Left lung (tissue), 10 donors: Measurements from ENCODE around the gene ODAD4. TPM values are rescaled to one million over a fixed set of nuclear protein-coding genes. Genes with fewer than 3 reads are reported as not detected.
A peak's percentile ranks its signal among the peaks of the same experiment; 100 is the strongest.

ENCODE experiments used
- ATAC-seq: fragments of 200-7000 bp; cut with Tn5 transposase; one replicate; pipeline ENCODE4 v1.9.1; 2020; ENCODE audit warnings: moderate library complexity
- DNase-seq, 4 donors: peaks; one replicate each; pipeline ENCODE4 v3.0.0-alpha.2; 2013 to 2020
- H3K27ac ChIP-seq, 2 donors: fragments of 200-600 bp; sonication (generic) in 1 of 2; one replicate each; pipeline versions ENCODE4 v1.5.0 to v1.8.0; 2020 to 2021
- H3K27me3 ChIP-seq, 2 donors: fragments of 200-600 bp; sonication (generic) in 1 of 2; one replicate each; pipeline versions ENCODE4 v1.5.0 to v1.8.0; 2020 to 2021
- H3K36me3 ChIP-seq, 2 donors: fragments of 200-600 bp; sonication (generic) in 1 of 2; one replicate each; pipeline versions ENCODE4 v1.5.0 to v1.8.0; 2020 to 2021
- H3K4me1 ChIP-seq, 2 donors: fragments of 200-600 bp; one replicate each; pipeline ENCODE4 v1.8.0; 2021
- H3K4me3 ChIP-seq, 2 donors: fragments of 200-600 bp; sonication (generic) in 1 of 2; one replicate each; pipeline versions ENCODE4 v1.5.0 to v1.8.0; 2020 to 2021; ENCODE audit warnings: mild to moderate bottlenecking in 1 of 2
- H3K9me3 ChIP-seq, 2 donors: fragments of 200-600 bp; sonication (generic) in 1 of 2; one replicate each; pipeline versions ENCODE4 v1.5.0 to v1.8.0; 2020 to 2021
- intact Hi-C, 2 donors: fragments of 100-400 bp; cut with DNase I; formaldehyde crosslinking; loops; one replicate each; pipeline versions ENCODE4 v1.11.2 to v1.14.2; 2022
- polyA plus RNA-seq, 6 donors: library from polyadenylated mRNA; unstranded; fragments of 120-200 nt; gene quantifications; one replicate each; pipeline ENCODE4 v1.2.1, GENCODE V29; 2013; ENCODE audit not compliant: insufficient read length in 6 of 6
- total RNA-seq, 2 donors: library from RNA; stranded (reverse); fragmentation: NEBNext Ultra II Directional; extraction: Animal tissue kit (Norgen Biotek cat#: 25700); gene quantifications; one replicate each; pipeline ENCODE4 v1.2.1, GENCODE V29; 2021
- TF ChIP-seq, protein P1 (sequence below), 2 donors: fragments of 200-600 bp; sonication (generic) in 1 of 2; IDR thresholded peaks; one replicate each; pipeline versions ENCODE4 v1.5.0 to v1.8.0; 2021; ENCODE audit warnings: antibody characterized with exemption in 2 of 2
- donor health status: DM: no; HTN: yes; CAD: no.
- donor health status: DM: no; HTN: no; CAD: no.

Gene ODAD4
- total and polyA plus RNA-seq, 8 donors, result 0.73 to 7.8 (median 5.6) TPM

DNA sequence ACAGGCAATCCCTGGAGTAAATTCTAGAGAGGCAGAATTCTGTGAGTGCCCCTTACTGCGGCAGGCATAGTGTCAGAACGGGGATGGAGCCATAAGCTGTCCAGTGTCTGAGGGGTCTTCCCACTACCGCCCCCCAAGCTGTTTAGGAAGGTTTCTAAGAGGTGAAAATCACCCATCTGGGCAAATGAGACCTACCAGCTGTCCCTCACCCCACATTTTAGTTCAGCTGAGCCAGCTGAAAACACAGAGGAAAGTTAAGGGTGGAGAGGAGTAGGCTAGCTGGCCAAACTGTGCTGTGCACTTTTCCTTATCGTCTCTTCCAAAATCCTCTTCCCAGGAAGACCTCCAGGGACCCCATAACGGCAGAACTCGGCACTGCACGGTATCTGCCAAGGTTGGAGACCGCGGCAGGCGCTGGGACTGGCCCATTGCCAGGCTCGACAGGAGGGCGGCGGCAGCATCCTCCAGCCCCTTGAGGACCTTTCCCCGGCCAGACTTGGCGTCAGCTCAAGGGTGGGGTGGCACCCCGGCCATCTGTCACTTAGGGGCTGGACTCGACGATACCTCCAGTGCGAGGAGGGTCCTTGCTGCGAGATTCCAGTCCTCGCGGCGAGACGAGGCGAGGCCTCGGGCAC, 12.6 kb upstream of the ODAD4 start:
- peak overlapping the region; percentile 89 to 90 for H3K27ac ChIP-seq
- H3K4me3 ChIP-seq, result peak overlapping the region; percentile 98 to 100
- no peaks in the 10 kb centered on the region for H3K9me3 ChIP-seq
- peak; percentile 30 to 89 (median 60) for DNase-seq
- intact Hi-C loops, result no loop called here
- TF ChIP-seq, protein P1, sequence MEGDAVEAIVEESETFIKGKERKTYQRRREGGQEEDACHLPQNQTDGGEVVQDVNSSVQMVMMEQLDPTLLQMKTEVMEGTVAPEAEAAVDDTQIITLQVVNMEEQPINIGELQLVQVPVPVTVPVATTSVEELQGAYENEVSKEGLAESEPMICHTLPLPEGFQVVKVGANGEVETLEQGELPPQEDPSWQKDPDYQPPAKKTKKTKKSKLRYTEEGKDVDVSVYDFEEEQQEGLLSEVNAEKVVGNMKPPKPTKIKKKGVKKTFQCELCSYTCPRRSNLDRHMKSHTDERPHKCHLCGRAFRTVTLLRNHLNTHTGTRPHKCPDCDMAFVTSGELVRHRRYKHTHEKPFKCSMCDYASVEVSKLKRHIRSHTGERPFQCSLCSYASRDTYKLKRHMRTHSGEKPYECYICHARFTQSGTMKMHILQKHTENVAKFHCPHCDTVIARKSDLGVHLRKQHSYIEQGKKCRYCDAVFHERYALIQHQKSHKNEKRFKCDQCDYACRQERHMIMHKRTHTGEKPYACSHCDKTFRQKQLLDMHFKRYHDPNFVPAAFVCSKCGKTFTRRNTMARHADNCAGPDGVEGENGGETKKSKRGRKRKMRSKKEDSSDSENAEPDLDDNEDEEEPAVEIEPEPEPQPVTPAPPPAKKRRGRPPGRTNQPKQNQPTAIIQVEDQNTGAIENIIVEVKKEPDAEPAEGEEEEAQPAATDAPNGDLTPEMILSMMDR (IDR thresholded peaks at IDR 0.05), result no peak
- peaks cover 0 to 20% of the 10 kb centered on the region in 2 donors for H3K36me3 ChIP-seq
- H3K27me3 ChIP-seq, result no peaks in the 10 kb centered on the region
- peaks cover 26 to 55% of the 10 kb centered on the region in 2 donors for H3K4me1 ChIP-seq
- peak; percentile 9 for ATAC-seq

- H3K27me3 ChIP-seq, result no peaks in the 10 kb centered on the region
- ATAC-seq, result peak; percentile 97
- H3K27ac ChIP-seq, result peak within 1 kb of the TSS; percentile 89 to 90
- H3K36me3 ChIP-seq, result peaks cover 0 to 12% of the 10 kb centered on the region in 2 donors
- peaks cover 26 to 52% of the 10 kb centered on the region in 2 donors for H3K4me1 ChIP-seq
- TF ChIP-seq, protein P1 (IDR thresholded peaks at IDR 0.05), result peak in 1 of 2 donors; percentile 12
- DNase-seq, result peak; percentile 96 to 99 (median 98)
- intact Hi-C loops, result no loop called here
- no peaks in the 10 kb centered on the region for H3K9me3 ChIP-seq
- H3K4me3 ChIP-seq, result peak within 1 kb of the TSS; percentile 98 to 100
Measured at GRCh38 chr17:41918314-41919164, 11.9 kb upstream of the ODAD4 start, which contains the start of gene ACLY. TSS of gene ACLY (minus strand) at chr17:41918951. CDS start at chr17:41913873, 5,078 bp downstream.

- H3K36me3 ChIP-seq, result peaks cover 0 to 5% of the 10 kb centered on the region in 2 donors
- no peaks in the 10 kb centered on the region for H3K9me3 ChIP-seq
- H3K4me1 ChIP-seq, result peaks cover 22 to 45% of the 10 kb centered on the region in 2 donors
- TF ChIP-seq, protein P1 (IDR thresholded peaks at IDR 0.05), result no peak
- peak overlapping the region; percentile 76 to 90 for H3K27ac ChIP-seq
- ATAC-seq (peak; percentile 45), DNase-seq (peak in 1 of 4 donors; percentile 81)
- intact Hi-C loops, result no loop called here
- peak overlapping the region; percentile 98 to 100 for H3K4me3 ChIP-seq
- H3K27me3 ChIP-seq, result no peaks in the 10 kb centered on the region
Measured at GRCh38 chr17:41919165-41919817, 11.1 kb upstream of the ODAD4 start.

DNA sequence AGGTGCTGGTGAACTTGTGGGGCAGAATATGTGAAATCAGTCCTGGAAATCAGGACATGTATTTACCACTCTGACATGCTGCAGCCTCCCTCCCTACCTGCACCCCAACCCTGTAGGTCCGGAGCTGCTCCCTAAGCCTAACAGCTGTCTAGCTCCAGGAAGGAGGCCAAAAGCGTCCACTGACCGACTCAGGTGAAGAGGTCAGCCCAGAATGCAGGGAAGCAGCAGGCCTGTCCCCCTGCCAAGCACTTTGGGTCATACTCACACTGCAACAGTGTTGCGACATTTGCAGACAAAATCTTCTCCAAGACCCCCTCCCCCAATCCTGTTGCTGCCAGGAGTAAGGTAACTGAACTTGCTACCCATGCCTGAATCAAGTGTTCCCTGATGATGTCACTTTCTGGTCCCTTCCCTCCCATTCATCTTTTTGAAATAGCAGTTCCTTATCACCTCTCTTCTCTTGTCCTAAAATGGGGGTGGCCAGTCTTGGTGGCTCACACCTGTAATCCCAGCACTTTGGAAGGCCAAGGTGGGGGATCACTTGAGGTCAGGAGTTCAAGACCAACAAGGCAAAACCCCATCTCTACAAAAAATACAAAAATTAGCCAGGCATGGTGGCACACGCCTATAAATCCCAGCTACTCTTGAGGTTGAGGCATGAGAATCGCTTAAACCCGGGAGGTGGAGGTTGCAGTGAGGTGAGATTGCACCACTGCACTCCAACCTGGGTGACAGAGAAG, 10.4 kb upstream of the ODAD4 start:
- Histone ChIP-seq H3K9me3 (no peaks in the 10 kb centered on the region), H3K4me3 (peak overlapping the region in 1 of 2 donors; percentile 98), H3K27ac (peak overlapping the region in 1 of 2 donors; percentile 90), H3K4me1 (peaks cover 17 to 37% of the 10 kb centered on the region in 2 donors), H3K27me3 (no peaks in the 10 kb centered on the region), H3K36me3 (peaks cover 0 to 5% of the 10 kb centered on the region in 2 donors)
- intact Hi-C loops, result no loop called here
- TF ChIP-seq, protein P1 (IDR thresholded peaks at IDR 0.05), result no peak
- ATAC-seq (peak; percentile 1), DNase-seq (peak in 1 of 4 donors; percentile 52)
